Stimulated activated CD8-positive, alpha-beta memory T cell treated with anti-CD3 and anti-CD28 coated beads, Interleukin-15, amount 100 ng/mL, for 4 hours (primary cell): ENCODE data around the gene CRYBG3.
A peak's percentile ranks its signal among the peaks of the same experiment; 100 is the strongest.

Experiments used
- DNase-seq, 2 donors: peaks; one replicate each; pipeline ENCODE4 v3.0.0-alpha.2; 2020; ENCODE audit warnings: low read depth in 2 of 2

Gene CRYBG3

GRCh38 chr3:97838393-97838792 is 16.6 kb downstream of the CRYBG3 start:
- no peak for DNase-seq

GRCh38 chr3:97839944-97840343 is 18.1 kb downstream of the CRYBG3 start:
- no peak for DNase-seq

- DNase-seq = no peak
Observed at GRCh38 chr3:97841304-97841703, 19.5 kb downstream of the CRYBG3 start.

- no peak for DNase-seq
Observed at GRCh38 chr3:97841956-97842355, 20.1 kb downstream of the CRYBG3 start.

GRCh38 chr3:97848779-97849178 is 27.0 kb downstream of the CRYBG3 start:
- DNase-seq = no peak

GRCh38 chr3:97857401-97857800 is 35.6 kb downstream of the CRYBG3 start:
- DNase-seq = no peak

GRCh38 chr3:97860364-97860763 is 38.6 kb downstream of the CRYBG3 start:
- DNase-seq = no peak

GRCh38 chr3:97862582-97862981 is 40.8 kb downstream of the CRYBG3 start:
- no peak for DNase-seq

GRCh38 chr3:97863031-97863430 is 41.2 kb downstream of the CRYBG3 start:
- no peak for DNase-seq

- no peak for DNase-seq
Observed at GRCh38 chr3:97863775-97864174, 42.0 kb downstream of the CRYBG3 start.

- DNase-seq = no peak
Observed at GRCh38 chr3:97871186-97871585, 49.4 kb downstream of the CRYBG3 start.

GRCh38 chr3:97871801-97872524 is 50.2 kb downstream of the CRYBG3 start:
- DNase-seq = peak in 1 of 2 donors; percentile 15

GRCh38 chr3:97872525-97873042 is 50.8 kb downstream of the CRYBG3 start:
- no peak for DNase-seq

- no peak for DNase-seq
Observed at GRCh38 chr3:97880267-97880666, 58.5 kb downstream of the CRYBG3 start.

GRCh38 chr3:97882975-97883598 is 61.3 kb downstream of the CRYBG3 start:
- DNase-seq = no peak

- no peak for DNase-seq
Observed at GRCh38 chr3:97883736-97884135, 61.9 kb downstream of the CRYBG3 start.

- DNase-seq = no peak
Observed at GRCh38 chr3:97884586-97885123, 62.8 kb downstream of the CRYBG3 start.

- no peak for DNase-seq
Observed at GRCh38 chr3:97885931-97886824, 64.4 kb downstream of the CRYBG3 start.

- no peak for DNase-seq
Observed at GRCh38 chr3:97889814-97890213, 68.0 kb downstream of the CRYBG3 start.

- DNase-seq = no peak
Observed at GRCh38 chr3:97892852-97893251, 71.0 kb downstream of the CRYBG3 start.

GRCh38 chr3:97895216-97895615 is 73.4 kb downstream of the CRYBG3 start:
- no peak for DNase-seq

GRCh38 chr3:97896129-97896528 is 74.3 kb downstream of the CRYBG3 start:
- no peak for DNase-seq
